Measurements from ENCODE around the gene POMP.

POMP gene

GRCh38 chr13:28671126-28671792, 12.3 kb downstream of the POMP start:
- no peak for TF ChIP-seq TCF12 (IDR thresholded peaks at IDR 0.05; ENCODE audit: low read depth)
- TF ChIP-seq CREB1 (IDR thresholded peaks at IDR 0.05; ENCODE audit: low read depth): no peak
- no peak for TF ChIP-seq ZBTB7A (IDR thresholded peaks at IDR 0.05; ENCODE audit: low read depth)
- no peak for TF ChIP-seq TEAD4 (IDR thresholded peaks at IDR 0.05)
- TF ChIP-seq MAX (IDR thresholded peaks at IDR 0.05): no peak
- TF ChIP-seq EGR1 (IDR thresholded peaks at IDR 0.05): no peak
- TF ChIP-seq YY1 (IDR thresholded peaks at IDR 0.05; ENCODE audit: low read depth): no peak

- TF ChIP-seq TAF1 (IDR thresholded peaks at IDR 0.05; ENCODE audit: low read depth): no peak
- no peak for TF ChIP-seq EGR1 (IDR thresholded peaks at IDR 0.05)
- no peak for TF ChIP-seq FOXM1 (IDR thresholded peaks at IDR 0.05; ENCODE audit: borderline replicate concordance, low read depth)
- no peak for TF ChIP-seq ZBTB7A (IDR thresholded peaks at IDR 0.05; ENCODE audit: low read depth)
- TF ChIP-seq REST (IDR thresholded peaks at IDR 0.05; ENCODE audit: low read depth): no peak
- no peak for TF ChIP-seq YY1 (IDR thresholded peaks at IDR 0.05; ENCODE audit: low read depth)
- TF ChIP-seq NFIC (IDR thresholded peaks at IDR 0.05): no peak
- no peak for TF ChIP-seq TEAD4 (IDR thresholded peaks at IDR 0.05)
- TF ChIP-seq CREB1 (IDR thresholded peaks at IDR 0.05; ENCODE audit: low read depth): no peak
- TF ChIP-seq CEBPB (IDR thresholded peaks at IDR 0.05): no peak
- no peak for TF ChIP-seq EP300 (IDR thresholded peaks at IDR 0.05; ENCODE audit: borderline replicate concordance)
- no peak for TF ChIP-seq RAD21 (IDR thresholded peaks at IDR 0.05; ENCODE audit: low read depth)
- no peak for TF ChIP-seq USF1 (IDR thresholded peaks at IDR 0.05)
- TF ChIP-seq TCF12 (IDR thresholded peaks at IDR 0.05; ENCODE audit: low read depth): no peak
- no peak for TF ChIP-seq MAX (IDR thresholded peaks at IDR 0.05)
Observed at GRCh38 chr13:28678809-28679208, 19.9 kb downstream of the POMP start.

- TF ChIP-seq NFIC (IDR thresholded peaks at IDR 0.05) (no peak), CREB1 (IDR thresholded peaks at IDR 0.05; ENCODE audit: low read depth) (no peak), MAX (IDR thresholded peaks at IDR 0.05) (no peak), EP300 (IDR thresholded peaks at IDR 0.05; ENCODE audit: borderline replicate concordance) (no peak), EGR1 (IDR thresholded peaks at IDR 0.05) (no peak), RAD21 (IDR thresholded peaks at IDR 0.05; ENCODE audit: low read depth) (peak; percentile 33; the same call in 1 of the 2 replicates), YY1 (IDR thresholded peaks at IDR 0.05; ENCODE audit: low read depth) (no peak)
Observed at GRCh38 chr13:28679628-28680027, 20.7 kb downstream of the POMP start.

GRCh38 chr13:28680541-28680940, 21.6 kb downstream of the POMP start:
- no peak for TF ChIP-seq MAX (IDR thresholded peaks at IDR 0.05)
- no peak for TF ChIP-seq EP300 (IDR thresholded peaks at IDR 0.05; ENCODE audit: borderline replicate concordance)
- TF ChIP-seq TAF1 (IDR thresholded peaks at IDR 0.05; ENCODE audit: low read depth): no peak
- TF ChIP-seq USF1 (IDR thresholded peaks at IDR 0.05): no peak
- no peak for TF ChIP-seq ZBTB7A (IDR thresholded peaks at IDR 0.05; ENCODE audit: low read depth)
- no peak for TF ChIP-seq EGR1 (IDR thresholded peaks at IDR 0.05)
- no peak for TF ChIP-seq CEBPB (IDR thresholded peaks at IDR 0.05)
- TF ChIP-seq YY1 (IDR thresholded peaks at IDR 0.05; ENCODE audit: low read depth): no peak

- TF ChIP-seq RAD21 (IDR thresholded peaks at IDR 0.05; ENCODE audit: low read depth): peak; percentile 18; the same call in 1 of the 2 replicates
- no peak for TF ChIP-seq TEAD4 (IDR thresholded peaks at IDR 0.05)
Observed at GRCh38 chr13:28684257-28684656, 25.3 kb downstream of the POMP start.

GRCh38 chr13:28685114-28685513, 26.2 kb downstream of the POMP start:
- TF ChIP-seq CREB1 (IDR thresholded peaks at IDR 0.05; ENCODE audit: low read depth) (no peak), REST (IDR thresholded peaks at IDR 0.05; ENCODE audit: low read depth) (no peak), TCF12 (IDR thresholded peaks at IDR 0.05; ENCODE audit: low read depth) (no peak), MAX (IDR thresholded peaks at IDR 0.05) (no peak), EP300 (IDR thresholded peaks at IDR 0.05; ENCODE audit: borderline replicate concordance) (no peak), NFIC (IDR thresholded peaks at IDR 0.05) (no peak), YY1 (IDR thresholded peaks at IDR 0.05; ENCODE audit: low read depth) (no peak), TAF1 (IDR thresholded peaks at IDR 0.05; ENCODE audit: low read depth) (no peak), FOXM1 (IDR thresholded peaks at IDR 0.05; ENCODE audit: borderline replicate concordance, low read depth) (no peak), RAD21 (IDR thresholded peaks at IDR 0.05; ENCODE audit: low read depth) (no peak)

Measured in Ishikawa (cell line).